IMR-90 (cell line): ENCODE measurements around the gene SLC2A10. TPM values are rescaled to one million over a fixed set of nuclear protein-coding genes. Genes with fewer than 3 reads are reported as not detected.

Source experiments
- CEBPB ChIP-seq: IDR thresholded peaks from 2 replicates; pipeline ENCODE4 v1.6.1; 2012; ENCODE audit warnings: low read depth, low read length, improper control_type of control experiment
- MAZ ChIP-seq: IDR thresholded peaks from 2 replicates; pipeline ENCODE4 v1.6.1; 2012; ENCODE audit warnings: low read depth, mild to moderate bottlenecking, low read length, improper control_type of control experiment, moderate library complexity, borderline replicate concordance
- SMC3 ChIP-seq: fragments of 150-350 bp; IDR thresholded peaks from 2 replicates; pipeline ENCODE4 v1.6.1; 2016; ENCODE audit warnings: low read depth, mild to moderate bottlenecking, antibody characterized with exemption, low read length, moderate library complexity
- polyA plus RNA-seq, 3 experiments: library from polyadenylated mRNA; depleted of rRNA; stranded (reverse); fragments of >200 nt; gene quantifications; 2 replicates each; pipeline ENCODE4 v1.2.3, GENCODE V29; 2012; ENCODE audit warnings: low replicate concordance in 1 of 3
- total RNA-seq: library from RNA; depleted of rRNA; stranded (reverse); fragments of >200 nt; gene quantifications from 2 replicates; pipeline ENCODE4 v1.2.3, GENCODE V29; 2012

Gene SLC2A10
- total and polyA plus RNA-seq, 2 of the 4 experiments (the other 2 are of a cell fraction), result 15.2 to 22.0 TPM

GRCh38 chr20:46757754-46758678 lies 48.6 kb downstream of the SLC2A10 start (continued):
- TF ChIP-seq SMC3 (peak; percentile 95), CEBPB (no peak), MAZ (peak; percentile 62; the same call in 1 of the 2 replicates)
